Renal pelvis (tissue), 4 donors: Measurements from ENCODE around the gene INCENP. TPM values are rescaled to one million over a fixed set of nuclear protein-coding genes. Genes with fewer than 3 reads are reported as not detected.

Experiments
- DNase-seq: peaks from one replicate; pipeline ENCODE4 v3.0.0-alpha.2; 2013
- polyA plus RNA-seq, 3 donors: library from polyadenylated mRNA; unstranded; fragments of 120-200 nt; gene quantifications; one replicate each; pipeline ENCODE4 v1.2.1, GENCODE V29; 2013; ENCODE audit not compliant: insufficient read length in 3 of 3

The INCENP gene
- polyA plus RNA-seq, 3 donors, result 40.1 to 45.8 (median 40.5) TPM

DNA sequence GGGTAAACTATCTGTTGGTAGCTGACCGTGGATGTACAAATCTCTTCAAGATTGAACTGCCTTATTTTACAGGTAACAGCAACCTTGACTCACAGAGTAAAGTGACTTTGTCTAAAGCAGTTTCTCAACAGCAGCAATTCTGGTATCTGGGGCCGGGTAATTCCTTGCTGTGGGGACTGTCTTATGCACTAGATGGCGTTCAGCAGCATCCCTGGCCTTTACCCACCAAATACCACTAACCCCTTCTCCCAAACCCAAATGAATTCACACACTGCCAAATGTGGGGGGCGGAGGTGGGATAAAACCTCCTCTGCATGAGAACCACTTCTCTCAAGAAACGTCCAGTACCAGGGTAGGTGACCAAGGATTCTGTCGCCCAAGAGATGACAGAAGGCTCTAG lies 1.7 kb upstream of the INCENP start:
- no peak for DNase-seq

DNA sequence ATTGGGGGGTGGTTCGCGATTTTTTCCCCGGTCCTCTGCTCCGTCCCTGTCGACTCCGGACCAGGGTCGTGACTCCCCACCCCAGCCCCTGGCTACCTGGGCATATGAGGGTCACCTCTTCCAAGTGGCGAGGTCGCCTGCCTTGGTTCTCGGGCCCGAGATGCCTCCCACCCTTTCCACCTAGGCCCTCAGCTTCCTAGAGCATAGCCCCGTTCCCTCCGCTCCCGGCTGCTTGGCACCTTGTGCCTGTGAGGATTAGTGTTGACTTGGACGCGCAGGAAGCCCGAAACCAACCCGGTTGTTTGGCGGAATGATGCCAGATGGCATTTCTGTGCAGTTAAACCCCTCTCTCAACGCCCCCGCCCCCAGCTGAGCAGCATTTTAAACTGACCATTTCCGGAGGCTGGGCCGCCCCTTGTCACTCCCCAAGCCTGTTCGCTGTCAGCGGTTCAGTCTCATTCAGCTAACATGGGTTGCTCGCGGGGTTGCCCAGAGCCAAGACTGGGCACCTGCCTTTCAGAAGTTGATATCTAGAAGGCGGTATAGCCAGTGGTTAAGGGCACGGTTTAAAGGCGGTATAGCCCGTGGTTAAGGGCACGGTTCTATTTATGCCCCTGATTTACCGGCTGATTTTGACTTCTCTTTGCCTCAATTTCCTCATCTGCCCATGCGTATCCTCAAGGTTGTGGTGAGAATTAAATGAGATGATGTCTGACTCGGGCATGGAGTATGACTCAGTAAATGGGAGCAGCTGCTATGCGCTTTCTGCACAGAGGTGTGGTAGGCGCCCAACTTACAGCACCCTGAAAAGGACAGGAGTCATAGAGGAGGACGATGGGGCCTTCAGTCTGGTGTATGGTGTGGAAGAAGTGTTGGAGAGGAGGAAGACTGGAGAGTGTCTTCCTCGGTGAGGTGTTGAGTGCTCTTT lies 639 bp downstream of the INCENP start:
- DNase-seq, result no peak

DNA sequence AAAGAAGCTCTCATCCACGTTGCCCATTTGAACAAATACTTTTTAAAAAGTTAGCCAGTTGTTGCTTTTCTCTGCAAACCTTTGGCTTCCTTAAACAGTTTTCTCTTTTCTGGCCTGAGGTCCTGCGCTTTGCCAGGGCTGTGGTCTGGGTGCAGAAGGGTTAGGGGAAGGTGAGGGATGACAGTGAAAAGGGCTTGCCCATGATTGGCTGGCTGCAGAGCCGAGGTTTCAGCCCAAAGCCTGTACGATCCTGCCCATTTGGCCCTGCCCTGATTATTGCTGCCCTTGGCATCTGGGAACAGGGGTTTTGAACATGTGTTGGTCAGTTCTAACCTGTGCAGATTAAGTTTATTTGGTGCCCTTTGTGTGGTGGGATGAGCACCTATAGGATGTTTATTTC lies 1.5 kb downstream of the INCENP start:
- no peak for DNase-seq

DNA sequence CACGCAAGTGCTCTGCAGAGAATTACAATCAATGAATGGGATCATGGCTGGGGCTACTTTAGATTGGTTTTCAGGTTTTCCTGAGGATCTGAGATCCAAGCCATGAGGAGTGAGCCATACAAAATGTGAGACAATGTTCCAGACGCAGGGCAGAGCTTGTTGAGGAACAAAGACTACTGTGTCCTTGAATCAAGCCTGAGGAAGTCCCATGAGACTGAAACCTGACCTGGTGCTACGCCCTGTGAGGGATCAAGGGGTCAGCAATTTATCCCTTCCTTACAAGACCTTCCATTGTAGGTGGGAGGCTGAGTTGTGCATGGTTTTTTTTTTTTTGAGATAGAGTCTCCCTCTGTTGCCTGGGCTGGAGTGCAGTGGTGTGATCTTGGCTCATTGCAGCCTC lies 2.1 kb downstream of the INCENP start:
- DNase-seq, result no peak

DNA sequence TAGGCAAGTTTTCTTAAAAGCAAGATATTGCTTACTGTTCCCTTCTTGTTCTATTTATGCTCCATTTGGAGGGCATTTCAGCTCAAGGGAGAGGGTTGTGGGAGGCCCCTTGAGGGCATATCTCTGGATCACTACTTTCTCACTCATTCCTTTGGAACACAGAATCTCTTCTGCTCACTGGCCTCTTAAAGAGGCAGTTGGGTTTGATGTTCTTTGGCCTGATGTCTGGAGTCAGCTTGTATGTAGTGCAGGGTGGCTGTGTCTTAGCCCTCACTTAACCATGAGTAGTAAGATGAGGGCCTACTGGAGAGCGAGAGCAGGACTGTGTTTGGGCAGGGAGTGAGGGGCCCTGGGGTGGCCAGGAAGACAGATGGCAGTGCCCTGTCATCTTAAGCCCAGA lies 3.6 kb downstream of the INCENP start:
- no peak for DNase-seq

DNA sequence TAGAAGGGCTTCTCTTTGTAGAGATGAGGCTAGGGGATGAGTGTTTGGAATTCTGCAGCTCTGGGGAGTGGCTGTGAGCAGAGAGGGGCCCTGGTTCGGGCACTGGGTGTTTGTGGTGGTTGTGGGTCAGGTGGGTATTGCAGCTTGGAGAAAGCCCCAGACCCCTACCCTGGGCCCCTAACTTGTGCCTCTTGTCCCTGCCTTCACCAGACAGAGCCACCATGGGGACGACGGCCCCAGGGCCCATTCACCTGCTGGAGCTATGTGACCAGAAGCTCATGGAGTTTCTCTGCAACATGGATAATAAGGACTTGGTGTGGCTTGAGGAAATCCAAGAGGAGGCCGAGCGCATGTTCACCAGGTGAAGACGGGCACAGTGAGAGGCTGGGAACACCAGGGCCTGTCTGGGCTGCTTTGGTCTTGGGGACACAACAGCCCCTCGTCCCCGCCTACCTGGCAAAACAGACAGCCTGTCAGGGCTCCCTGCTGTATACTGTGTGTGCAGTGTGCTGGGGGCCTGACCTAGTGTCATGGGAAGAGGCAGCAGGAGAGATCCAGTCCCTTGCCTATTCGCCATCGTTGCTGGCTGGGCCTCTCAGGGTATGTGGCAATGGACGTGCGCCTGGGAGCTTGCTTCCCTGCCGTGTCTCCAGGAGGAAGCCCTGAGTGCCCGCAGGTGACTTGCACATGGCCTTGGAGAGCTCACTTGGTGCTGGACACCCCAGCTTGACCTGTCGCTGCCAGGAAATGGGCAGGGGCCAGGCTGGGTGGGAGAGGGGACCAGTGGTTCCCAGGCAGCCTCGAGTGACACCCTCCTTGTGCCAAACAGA lies 4.3 kb downstream of the INCENP start:
- DNase-seq, result no peak

DNA sequence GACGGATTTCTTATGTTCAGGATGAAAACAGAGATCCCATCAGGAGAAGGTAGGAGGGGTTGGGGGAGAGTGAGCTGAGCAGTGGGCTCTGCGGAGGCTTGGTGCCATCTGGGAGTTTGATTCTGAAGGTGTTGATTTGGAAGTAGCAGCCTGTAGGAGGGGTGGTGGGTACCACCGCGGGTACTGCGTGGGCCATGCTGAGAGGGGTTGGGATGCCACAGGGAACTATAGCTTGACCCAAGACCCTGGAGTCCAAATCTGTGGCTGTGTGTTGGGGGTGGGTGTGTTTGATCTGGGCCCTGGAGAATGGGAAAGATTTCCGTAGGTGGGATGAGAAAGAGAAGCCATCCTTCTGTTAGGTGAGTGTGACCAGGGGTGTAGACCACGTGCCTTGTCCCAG lies 5.0 kb downstream of the INCENP start:
- no peak for DNase-seq

DNA sequence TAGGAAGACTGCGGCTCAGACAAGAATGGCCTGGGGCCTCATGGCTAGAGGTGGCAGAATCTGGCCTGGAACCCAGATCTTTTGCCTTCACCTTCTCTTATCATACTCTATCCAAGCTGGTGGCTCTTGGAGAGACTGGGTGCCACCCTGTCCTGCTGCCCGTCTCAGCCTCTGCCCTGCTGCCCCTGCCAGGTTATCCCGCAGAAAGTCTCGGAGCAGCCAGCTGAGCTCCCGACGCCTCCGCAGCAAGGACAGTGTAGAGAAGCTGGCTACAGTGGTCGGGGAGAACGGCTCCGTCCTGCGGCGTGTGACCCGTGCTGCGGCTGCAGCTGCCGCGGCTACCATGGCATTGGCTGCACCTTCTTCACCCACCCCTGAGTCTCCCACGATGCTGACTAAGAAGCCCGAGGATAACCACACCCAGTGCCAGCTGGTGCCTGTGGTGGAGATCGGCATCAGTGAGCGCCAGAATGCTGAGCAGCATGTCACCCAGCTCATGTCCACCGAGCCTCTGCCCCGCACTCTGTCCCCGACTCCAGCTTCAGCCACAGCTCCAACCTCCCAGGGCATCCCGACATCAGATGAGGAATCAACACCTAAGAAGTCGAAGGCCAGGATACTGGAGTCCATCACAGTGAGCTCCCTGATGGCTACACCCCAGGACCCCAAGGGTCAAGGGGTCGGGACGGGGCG lies 5.9 kb downstream of the INCENP start:
- no peak for DNase-seq

DNA sequence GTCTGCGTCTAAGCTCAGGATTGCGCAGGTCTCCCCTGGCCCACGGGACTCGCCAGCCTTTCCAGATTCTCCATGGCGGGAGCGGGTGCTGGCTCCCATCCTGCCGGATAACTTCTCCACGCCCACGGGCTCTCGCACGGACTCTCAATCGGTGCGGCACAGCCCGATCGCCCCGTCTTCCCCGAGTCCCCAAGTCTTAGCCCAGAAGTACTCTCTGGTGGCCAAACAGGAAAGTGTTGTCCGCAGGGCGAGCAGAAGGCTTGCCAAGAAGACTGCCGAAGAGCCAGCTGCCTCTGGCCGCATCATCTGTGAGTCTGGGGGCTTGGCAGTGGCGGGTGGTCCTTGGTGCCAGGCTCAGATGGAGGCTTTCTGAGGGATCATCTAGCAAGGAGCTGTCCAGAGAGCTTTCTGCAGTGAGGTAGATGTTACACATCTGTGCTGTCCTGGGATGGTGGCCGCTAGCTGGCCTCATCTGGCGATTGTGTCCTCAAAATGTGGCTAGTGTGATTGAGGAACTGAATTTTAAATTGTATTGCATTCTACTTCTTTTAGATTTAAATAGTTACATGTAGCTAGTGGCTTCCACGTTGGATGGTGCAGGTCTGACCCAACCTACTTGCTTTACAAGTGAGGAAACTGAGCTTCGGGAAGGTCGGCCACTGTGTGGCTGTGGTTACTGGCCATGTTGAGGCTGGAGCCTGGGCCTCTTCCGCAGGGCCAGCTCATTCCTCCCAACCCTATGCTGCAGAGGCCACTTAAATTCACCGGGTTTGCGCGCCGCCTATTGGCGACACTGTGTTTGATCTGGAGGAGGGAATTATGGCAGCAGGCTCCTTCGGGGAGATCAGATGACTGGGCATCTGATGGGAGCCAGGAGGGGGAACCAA lies 6.7 kb downstream of the INCENP start:
- DNase-seq, result no peak

DNA sequence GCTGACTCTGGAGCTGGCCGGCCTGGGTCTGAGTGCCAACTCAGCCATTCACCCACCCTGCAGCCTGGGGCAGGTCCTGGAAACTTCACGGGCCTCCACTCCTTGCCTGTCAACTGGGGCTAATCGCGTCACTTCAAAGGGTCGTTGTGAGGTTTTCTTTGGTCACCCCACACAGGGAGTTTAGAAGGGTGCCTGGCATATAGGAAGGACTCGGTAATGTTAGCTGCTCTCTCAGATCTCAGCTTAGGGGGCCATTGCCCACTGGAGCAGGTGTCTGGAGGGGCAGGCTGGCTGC lies 7.3 kb downstream of the INCENP start:
- DNase-seq, result no peak

DNA sequence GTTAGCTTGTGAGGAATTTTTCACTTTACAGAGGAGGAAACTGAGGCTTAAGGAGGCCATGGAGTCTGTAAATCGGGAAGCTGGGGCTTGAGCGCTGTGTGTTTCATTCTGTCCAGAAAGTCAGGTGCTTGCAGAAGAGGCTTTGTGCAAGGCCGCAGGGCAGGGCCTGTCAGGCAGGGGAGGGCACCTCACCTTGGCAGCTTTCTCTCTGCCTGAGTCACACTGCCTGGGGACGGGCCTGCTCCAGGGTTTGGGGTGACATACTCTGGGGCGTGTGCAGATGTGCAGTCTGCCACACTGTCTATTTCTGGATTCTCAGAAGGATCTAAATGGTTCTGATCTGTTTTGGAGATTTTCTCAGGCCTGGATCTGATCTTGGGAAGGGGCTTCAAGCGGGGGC lies 8.4 kb downstream of the INCENP start:
- DNase-seq, result no peak

DNA sequence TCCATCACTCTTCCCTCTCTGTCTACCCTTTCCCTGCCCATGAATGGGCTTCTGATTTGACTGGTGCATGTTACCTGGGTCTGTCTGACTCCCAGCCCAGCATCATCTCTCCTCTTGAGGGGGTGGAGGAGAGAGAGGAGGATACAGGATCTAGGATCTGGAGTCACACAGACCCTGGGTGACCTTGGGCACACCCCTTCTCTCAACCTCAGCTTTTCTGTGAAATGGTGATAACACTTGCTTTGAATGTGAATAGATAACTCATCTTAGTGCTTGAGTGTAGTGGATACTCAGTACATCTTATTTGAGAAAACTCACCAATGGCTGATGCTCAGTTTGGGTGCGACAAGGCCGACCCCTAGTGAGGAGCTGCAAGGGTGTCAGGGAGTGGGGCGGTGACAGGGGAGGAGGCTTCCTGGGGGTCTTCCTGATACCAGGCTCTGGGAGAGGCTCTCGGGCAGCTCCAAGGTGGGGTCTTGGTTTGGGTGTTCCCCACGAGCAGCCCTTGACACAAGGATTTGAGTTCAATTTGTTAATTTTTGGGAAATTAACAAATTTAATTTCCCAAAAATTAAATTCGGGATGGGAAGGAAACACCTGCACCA lies 9.0 kb downstream of the INCENP start:
- DNase-seq, result no peak

DNA sequence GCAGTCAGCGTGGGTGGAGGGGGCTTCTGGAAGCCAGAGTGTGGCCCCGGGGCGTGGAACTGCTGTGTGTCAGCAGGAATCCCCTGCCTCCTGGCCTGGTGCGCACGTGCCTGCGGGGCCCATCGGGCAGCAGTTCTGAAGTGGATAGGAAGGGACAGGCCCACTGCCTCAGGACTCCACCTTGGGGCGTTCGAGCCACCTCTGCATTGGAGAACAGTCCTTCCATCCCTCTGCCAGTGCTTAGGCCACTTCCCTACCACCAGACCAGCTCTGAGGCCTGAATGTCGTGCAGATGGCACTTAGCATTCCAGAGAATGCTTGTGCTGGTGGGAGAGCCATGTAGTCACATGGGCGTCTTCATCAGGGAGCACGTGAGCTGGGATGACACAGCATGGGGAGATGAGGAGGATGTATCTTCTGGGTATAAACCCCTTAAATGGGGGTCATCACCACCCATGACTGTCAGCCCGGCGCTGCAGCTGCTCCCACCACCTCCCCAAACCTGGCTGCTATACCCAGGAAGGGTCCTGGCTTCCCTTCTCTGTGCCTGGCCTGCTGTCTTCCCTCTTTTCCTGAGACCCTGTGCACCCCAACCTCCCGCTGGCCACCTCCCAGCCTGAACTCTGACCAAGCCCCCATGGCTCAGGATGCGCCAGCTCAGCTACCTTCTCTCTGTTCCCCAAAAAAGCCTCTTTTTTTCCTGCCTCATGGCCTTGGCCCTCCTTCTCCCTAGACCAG lies 9.7 kb downstream of the INCENP start:
- no peak for DNase-seq

DNA sequence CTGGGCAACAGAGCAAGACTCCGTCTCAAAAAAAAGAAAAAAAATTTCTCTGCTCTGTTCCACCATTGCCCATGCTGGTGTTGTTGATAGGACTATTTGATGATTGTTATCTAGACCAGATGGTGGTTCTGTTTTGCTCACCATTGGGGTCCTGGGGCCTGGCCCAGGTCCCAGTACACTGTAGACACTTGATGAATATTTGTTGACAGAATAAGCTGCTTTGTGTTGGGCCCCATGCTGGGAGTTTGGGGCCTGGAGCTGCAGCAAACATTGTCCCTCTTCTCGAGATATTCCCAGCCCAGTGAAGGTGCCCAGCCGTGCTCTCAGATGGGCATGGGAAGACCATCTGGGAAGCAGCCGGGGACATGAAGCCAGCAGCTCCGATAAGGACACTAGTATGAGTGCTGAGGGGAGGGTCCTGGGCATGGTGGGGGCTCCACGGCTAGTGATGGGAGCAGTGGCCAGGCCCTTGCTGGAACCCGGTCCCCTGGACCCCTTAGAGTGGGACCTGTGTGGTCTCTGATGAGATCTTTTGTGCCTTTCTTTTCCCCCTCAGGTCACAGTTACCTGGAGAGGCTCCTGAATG lies 13.6 kb downstream of the INCENP start:
- DNase-seq, result no peak

DNA sequence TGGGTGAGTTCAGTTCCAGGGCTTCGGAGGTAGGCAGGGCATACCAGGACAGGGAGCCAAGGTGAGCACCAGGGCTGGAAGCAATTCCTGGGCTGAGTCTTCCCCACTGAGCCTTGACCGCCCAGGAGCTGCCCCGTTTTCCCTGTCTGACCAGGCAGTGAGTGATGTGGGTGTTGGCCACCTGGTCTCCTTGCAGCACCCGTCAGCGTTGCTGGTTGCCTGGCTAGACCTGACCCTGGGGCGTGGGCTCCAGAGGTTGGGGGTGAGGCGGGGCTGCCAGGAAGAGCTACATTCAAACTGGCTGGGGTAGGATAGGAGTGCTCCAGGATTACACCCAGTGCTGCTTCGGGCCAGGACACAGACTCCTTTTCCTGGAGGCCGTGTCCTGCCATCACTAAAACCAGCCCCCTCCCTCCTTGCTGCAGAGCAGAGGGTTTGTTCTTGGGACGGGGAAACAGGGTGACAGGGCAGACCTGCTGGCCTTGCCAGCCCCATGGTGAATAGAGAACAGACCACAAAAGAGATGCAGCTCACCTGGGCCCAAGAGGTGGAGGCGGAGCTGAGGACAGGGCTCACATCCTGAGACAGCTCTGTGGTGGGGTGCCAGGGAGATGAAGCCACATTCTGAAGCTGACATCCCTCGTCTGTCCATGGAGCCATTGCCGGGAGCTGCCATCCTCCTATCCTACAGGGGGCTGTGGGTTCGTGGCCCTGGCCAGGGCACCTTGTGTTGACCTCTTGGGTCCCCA lies 14.2 kb downstream of the INCENP start:
- no peak for DNase-seq

DNA sequence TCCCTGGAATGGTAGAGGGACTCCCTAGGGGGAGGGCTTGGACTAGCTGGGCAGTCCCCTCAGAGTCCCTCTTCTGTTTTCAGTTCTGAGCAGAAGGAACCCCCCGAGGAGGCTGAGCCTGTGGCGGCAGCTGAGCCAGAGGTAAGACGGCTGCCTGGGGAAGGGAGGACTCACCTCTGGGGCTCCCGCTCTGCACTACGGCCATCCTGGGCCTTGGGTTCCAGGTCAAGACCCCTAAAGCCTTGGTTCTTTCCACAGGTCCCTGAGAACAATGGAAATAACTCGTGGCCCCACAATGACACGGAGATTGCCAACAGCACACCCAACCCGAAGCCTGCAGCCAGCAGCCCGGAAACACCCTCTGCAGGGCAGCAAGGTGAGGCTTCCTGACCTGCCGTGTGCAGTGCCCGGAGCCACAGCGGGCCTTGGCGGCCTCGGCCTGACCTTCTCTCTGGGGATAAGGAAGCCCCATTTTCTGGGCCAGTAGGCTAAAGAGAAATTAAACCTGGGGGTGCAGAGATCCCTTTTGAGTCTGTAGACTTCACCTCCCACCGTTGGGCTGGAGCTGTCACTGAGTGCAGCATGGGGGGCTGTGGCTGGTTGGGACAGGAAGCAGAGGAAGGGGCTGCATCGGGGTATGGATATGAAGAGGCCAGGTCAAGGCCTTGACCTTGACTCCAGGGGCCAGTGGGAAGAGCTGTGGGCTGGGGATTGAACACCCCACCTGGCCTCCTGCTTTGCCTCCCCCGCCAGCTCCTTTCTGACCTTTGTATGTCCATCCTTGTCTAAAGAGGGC lies 15.0 kb downstream of the INCENP start:
- no peak for DNase-seq

DNA sequence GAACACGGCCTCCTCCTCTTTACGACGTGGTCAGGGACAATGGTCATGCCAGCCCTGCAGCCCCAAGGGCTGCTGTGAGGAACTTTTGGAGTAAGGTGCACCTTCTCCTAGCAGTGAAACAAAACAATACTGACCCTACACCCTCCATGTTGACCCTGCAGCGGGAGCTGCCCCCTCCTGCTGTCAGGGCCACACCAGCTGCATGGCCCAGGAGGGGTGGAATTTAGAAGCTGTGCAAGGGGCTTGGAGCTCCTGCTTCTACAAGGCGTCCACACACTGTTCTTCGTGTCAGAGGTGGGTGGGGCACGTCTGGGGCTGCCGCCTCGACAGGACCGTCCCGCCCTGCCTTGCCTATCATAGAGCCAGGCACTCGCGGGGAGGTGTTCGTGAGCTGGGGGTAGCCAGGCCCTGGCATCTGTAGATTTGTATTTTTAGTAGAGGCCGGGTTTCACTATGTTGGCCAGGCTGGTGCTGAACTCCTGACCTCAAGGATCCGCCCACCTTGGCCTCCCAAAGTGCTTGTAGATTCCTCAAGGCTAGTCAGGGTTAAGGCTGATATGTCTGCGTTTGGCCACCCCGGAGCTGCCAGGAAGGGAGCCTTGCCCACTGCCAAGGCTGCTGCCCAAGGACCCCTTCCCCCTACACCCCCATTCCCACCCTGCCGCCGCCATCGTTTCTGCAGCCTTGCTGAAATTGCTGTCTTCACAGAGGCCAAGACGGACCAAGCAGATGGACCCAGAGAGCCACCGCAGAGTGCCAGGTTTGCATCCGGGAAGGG lies 15.9 kb downstream of the INCENP start:
- no peak for DNase-seq
